Measurements from ENCODE around the gene NR6A1.

Gene NR6A1

DNA sequence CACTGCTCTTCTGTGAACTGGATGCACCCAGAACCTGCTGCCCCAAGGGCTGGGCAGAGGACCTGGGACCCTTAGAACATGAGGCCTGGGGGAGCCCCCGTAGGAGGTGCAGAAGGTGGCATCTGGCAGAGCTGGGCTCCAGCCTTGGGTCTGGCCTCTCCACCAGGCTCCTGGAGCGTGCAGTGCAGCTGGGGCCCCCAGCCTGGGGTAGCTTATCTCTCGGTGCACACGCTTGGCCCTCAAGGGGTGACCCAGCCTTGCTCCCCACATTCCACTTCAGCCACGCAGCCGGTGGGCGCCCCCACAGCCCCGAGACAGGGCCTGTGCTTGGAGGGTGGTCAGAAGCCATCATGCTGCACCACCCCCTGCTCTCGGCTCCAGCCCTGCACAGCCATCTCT, 258.3 kb downstream of the NR6A1 start:
- DNase-seq: no peak

DNA sequence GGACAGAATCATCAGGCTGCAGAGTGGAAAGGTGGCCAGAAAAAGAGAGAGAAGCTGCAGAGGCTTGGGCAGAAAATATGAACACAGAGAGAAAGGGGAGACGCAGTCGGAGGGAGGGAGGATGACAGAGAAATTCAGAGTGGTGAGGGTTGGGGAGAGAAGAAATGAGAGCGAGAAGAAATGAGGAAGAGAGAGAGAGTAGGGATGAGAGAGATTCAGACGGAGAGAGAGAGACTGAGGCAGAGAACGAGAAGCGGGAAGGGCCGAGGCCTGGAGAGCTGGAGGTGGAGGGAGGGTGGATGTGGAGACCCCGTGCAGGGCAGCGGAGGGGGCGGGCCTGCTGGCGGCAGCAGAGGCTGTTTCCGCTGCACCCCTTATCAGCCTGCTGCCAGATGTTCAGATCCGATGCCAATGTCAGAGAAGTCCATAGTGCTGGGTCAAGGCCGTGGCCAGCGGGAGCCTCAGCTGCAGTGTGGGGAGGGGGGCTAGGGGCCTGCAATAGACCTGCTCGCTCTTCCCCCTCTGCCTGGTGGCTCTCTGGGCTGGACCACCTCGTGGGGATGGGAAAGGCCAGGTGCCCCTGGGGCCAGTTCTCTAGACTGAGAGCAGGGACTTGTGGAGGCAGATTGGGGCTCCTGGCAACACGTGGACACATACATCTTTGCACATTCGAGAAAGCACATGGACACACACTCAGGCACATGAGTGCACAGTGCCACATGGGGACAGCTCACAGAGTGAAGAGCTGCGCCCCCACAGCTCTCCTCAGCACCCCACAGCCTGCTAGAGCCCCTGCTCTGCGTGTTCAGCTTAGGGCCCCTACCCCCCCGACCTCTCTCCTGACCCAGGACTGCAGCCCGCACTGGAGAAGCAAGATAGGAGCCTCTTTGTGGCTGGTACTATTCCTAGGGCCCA, 259.0 kb downstream of the NR6A1 start:
- DNase-seq: no peak

DNA sequence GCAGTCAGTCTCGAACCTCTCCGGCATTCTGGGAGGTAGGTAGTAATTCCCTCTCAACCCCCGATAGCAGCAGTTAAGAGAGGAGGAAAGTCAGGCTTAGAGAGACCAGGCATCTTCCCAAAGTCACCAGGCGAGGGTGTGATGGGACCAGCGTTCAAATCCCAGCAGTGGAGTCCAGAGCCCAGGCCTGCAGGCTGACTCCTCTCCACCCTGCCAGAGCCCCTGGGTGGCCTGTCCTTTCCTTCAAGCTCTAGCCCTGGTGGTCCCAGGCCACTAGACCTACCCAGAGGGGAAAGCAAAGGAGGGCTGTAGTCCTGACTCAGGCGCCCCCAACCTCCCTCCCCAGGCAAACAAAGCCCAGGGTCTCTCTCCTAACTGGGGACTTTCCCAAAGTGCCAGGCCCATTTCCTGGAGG, 259.7 kb downstream of the NR6A1 start:
- DNase-seq: no peak

DNA sequence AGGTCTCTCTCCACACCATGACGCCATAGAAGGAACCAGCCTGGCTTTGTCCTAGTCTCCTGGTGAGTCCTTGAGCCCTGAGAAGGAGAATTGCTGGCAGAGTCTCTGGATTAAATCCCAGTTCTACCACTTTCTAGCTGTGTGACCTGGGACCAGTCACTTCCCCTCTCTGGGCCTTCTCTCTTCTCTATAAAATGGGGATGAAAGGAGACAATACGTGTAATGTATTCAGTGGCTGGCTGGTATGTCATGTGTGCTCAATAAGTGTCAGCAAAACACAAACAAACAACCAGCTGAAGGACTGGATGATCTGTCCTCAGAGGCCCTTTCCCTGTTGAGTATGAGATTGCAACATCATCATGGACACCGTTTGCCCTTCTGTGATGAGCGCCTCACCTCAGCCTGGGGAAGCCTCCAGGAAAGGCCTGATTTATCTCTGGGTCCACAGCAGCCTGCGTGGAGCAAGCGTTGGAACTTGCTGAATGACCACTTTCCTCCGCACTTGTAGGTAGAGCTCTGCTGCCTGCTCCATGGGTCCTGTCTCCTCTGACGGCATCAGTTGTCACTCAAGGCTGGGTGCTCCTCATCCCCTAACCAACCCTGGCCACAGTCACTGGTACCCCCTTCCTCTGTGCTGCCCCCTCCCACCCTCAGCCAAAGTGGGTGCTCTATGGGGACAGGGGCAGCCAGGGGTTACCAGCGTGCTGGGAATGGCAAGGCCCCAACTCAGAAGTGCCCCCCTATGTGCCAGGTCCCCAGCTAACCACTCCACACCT, 260.3 kb downstream of the NR6A1 start:
- DNase-seq: no peak

DNA sequence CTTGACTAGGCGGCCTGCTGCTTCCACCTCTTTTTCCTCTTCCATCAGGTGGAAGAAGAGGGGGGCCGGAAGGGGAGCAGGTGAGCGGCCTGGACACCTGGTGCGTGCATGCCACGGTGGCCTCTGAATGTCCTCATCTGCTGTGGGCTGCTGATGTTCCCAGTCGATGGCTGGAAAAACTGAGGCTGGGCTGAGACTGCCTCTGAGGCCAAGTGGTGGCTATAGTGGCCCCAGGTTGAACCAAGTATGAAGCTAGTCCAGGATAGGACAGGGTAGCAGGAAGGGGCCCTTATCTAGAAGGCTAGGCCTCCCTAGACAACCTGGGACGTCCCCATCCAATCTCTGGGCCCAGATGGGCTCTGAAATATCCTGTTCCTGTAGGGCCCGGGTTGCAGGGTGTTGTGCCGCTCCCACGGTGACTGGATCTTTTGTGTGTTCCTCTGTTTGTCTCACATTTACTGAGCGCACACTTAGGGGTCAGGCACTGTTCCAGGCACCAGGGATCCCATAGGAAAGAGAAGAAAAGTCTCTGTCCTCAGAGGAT, 263.2 kb downstream of the NR6A1 start:
- DNase-seq: no peak

DNA sequence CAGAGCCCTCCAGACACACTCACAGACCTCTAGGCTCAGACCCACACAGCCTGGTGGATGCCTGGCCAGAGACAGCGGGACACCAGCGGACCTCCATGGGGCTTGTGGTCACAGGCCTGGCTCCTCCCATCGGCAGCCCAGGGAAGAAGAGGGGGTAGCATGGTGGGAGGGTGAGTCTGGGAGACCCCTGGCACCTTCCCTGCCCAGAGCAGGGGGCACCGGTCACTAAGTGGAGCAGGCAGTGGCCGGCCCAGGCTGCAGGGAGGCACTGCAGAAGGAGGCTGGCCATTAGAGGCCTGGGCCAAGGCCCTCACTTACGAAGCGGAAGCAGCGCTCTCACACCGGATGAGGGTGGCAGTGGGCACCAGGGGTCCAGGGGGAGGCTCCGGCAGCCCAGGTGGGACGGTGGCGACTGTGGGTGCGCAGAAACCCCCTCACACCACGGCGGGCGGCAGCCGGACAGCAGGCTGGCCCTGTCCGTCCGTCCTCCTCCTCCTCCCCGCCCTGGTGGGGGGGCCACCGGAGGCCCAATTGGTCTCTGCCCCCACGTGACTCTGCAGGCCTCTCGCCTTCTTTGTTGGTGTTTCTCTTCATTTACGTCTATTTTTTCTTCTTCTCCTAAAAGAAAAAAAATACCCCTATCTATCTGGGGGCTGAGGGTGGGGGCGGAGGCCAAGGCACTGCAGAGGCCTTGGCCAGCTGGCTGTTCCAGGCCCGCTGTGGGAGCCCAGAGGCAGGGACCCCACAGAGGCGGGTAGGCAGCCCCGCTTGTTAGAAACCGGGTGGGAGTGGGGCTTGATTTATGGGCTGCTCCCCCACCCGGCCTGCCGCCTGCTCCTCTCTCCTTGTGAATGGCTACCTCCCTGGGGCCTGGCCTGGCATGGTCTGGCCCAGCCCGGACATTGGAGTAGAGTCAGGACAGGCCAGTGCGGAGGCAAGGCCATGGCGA, 263.9 kb downstream of the NR6A1 start, which contains the start of gene NR5A1:
TSS of gene NR5A1 (minus strand) at position 469 of the 949 bp plus-strand sequence. CDS start 4,004 bp downstream, outside the sequence.
- DNase-seq: no peak

DNA sequence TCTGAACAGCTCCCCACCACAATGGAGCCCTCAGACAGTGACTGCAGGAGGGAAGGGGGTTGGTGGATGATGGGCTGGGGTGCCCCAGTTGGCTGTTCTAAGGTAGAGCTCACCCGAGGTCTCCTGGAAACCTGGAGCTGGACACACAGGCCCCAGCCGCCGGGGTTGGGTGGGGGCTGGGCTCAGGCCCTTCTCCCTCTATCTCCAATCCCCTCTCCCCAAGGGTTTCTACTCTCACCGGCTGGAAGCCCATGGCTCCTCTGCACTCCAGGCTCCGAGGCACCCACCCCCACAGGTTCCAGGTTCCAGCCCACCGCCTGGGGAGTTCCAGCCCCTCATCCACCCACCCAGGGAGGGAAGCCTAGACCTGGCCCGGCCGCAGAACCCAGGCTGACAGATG, 264.7 kb downstream of the NR6A1 start:
- DNase-seq: no peak

DNA sequence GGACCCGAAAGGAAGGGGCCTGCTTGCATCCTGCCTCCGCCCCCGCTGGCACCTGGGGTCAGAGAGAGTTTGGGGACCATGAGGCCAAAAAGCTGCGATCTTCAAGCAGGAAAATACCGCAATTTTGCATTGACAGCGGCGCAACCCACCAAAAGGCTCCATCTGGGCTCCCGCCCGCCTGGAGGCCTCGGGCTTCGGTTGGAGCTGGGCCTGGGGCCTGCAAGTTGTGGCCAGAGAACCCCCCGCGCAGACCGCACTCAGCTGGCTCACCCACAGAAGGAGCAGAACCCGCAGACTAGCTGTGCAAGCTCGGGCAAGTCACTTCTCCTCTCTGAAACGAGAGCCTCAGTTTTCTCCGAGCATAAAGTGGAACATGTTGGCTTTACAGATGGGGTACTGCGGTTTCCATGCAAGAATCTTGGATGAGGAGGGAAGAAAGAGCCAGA, 265.2 kb downstream of the NR6A1 start:
- no peak for DNase-seq

DNA sequence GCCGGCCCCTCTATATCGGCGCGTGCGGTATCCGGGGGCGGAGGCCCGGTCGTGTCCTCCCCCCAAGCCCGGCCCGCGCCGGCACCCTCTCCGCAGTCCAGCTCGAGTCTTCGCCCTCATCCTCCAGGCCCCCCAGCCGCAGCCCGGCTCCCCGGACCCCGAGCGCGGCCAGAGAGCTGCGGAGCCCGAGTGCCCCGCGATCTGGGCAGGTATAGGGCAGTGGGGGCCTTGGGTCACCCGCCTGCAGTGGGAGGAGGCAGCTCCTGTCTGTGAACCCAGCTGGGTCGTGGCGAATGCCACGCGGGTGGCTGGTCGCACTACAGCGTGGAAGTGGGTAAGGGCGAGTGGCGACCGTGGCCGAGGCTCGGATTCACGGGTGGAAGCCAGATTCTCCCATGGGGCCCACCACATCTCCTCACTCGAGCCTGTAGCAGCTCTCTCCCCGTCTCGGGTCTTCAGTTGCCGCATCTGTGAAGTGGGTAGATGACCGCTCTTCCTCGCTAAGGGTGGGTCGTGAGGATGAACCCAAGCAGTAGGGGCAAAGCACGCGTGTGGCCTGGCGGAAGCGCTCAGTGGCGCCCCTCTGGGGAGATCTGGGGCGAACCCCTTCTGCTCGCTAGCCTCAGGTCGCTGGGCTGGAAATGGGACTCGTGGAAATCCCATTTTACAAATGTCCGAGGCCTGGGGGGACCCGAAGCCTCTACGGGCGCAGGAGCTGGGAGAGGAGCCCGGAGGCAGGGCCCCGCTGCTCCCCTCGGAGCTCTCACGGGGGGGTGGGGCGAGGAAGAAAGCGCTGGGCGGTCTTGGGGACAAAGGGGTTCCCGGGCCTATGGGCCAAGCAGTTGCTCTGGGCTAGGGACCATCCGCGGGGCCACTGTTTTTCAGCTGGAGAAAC, 265.9 kb downstream of the NR6A1 start:
- DNase-seq: no peak

DNA sequence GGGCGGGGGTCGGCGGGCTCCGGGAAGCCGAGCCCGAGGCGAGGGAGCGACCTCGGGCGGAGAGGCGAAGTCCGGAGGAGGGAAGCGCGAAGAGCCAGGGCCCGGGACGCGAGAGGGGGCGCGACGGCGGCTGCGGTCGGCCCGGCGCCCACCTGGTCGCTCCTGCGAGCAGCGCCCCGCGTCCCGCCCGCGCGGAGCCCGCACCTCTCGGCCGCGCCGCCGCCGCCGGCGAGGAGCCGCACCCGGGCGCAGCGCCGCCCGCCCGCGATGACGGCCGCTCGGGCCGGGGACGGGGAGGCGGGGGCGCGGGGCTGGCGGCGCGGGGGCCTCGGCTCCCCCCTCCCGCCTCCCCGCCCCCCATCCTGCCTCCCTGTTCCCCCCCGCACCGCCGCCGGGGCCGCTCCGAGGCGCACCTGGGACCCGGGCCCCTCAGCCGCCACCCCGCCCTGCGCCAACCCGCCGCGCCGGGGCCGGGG, 266.5 kb downstream of the NR6A1 start:
- DNase-seq: no peak

DNA sequence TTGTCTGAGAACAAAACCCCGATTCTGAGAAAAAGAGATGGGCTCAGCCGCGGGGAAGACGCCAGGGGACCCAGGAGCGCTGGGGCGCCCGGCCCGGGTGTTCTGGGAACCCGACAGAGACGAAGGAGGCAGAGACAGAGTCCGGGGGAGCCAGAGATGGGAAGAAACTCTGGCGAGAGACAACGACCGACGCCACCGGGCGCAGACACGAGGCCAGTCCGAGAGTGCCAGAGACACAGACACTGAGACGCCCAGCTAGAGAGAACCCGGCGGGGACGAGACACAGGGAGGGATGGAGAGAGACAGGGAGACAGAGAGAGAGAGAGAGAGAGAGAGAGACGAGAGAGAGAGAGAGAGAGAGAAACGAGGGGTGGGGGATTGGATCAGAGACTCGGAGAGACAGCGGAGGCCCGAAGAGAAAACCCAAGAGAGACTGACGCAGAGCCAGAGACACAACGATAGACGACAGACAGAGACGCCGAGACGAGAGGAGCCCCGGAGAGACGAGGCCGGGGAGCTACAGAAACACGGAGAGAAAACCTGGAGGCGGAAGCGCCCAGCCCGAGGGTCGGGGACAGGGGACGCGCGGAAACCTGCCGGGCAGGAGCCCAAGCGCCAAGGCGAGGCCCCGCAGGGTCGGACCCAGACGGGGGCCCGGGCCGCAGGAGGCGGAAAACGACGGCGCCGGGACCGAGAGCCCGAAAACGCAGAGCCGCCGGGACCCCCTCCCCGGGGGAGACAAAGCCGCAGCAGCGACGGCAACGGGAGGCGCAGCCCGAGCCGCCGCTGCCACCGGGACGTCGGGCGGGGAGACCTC, 267.2 kb downstream of the NR6A1 start:
- DNase-seq: no peak

DNA sequence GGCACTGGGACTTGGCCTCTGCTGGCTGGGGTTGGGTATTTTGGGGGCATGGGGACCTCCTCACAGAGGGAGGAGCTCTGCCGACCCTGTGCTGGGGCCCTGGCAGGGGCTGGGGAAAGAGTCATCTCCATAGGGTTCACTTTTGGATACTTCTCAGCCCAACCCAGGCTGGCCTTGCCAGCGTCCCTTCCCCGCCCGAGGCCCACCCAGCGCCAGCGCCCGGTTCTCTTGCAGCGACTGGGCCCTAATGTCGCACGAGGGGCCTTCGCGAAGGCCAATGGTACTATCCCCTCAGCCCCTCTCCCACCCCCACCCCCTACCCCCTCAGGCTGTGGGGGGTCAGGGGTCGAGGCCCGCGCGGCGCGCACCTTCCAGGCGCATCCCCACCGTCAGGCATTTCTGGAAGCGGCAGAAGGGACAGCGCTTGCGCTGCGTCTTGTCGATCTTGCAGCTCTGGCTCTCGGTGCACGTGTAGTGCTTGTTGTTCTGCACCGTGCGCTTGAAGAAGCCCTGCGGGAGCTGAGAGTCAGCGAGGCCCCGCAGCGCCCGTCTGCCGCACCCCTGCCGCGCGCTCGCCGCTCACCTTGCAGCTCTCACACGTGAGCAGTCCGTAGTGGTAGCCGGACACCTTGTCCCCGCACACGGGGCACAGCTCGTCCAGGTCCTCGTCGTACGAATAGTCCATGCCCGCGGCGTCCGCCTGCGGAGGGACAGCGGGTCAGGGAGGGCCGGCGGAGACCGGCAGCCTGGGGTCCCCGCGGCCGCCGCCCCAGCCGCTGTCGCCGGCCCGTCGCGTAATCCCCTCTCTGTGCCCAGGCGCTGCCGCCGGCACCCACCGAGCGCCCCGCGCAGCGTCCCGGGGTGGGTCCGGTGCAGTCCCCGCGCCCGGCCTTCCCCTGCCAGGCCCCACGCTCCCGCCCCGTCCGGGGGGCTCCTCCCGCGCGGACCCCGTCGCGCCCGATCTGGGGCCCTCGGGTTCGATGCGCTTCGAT, 268.1 kb downstream of the NR6A1 start:
- DNase-seq: no peak

DNA sequence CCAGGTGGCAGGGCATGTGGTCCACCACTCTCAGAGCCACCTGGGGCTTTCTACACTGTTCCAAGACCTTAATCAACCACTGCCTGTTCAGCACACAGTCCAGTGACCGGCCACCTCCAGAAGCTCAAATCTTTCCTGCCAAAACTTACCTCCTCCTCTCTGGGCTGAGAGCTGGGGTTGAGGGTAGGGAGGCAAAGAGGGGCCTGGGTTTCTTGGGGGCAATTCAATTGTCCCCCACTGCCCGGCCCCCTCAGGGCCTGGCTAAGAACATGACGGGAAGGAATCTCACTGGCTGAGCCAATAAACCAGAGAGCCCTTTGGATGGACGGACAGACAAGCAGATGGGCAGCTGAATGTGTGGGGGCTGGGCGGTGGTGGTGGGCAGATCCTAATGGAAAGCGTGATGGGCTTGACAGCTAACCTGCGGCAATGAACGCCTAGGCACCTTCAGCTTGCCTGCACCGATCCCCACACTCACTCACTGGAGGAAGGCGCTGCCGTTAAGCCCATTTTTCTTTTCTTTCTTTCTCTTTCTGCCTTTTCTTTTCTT, 269.3 kb downstream of the NR6A1 start:
- no peak for DNase-seq

DNA sequence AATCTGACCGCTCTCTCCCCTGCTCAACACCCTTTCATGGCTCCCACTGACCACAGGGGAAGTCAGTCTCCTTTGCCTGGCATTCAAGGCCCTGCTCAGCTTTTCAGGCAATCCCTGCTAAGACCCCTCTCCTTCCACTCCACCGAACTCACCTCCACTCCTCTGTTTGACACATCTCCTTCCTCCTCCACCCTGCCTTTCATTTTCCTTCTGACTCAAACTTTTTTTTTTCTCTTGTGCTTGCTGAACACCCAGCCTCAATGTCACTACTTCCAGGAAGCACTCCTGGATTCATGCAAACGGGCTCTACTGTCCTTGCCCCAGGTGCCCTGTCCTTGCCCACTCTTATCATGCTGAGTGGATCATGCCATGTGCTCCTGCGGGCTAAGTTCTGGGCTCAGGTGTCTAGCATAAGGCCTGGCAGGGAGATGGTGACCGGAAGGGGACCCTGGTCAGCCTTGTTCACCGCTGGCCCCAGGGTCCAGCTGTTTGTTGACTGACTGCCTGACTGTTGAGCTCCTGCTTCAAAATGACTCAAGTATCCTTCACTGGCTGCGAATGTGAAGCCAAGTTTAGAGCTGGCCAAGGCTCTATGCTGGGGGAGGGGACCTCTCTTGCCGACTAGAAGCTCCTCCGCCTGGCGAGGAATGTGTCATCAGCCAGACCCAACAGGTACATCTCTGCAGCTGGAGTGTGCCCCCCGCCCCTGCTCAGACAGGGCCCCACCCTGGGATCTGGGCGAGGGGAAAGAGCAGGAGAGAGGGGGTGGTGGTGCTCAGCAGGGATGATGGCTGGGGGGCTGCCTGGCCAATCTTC, 270.1 kb downstream of the NR6A1 start:
- no peak for DNase-seq

DNA sequence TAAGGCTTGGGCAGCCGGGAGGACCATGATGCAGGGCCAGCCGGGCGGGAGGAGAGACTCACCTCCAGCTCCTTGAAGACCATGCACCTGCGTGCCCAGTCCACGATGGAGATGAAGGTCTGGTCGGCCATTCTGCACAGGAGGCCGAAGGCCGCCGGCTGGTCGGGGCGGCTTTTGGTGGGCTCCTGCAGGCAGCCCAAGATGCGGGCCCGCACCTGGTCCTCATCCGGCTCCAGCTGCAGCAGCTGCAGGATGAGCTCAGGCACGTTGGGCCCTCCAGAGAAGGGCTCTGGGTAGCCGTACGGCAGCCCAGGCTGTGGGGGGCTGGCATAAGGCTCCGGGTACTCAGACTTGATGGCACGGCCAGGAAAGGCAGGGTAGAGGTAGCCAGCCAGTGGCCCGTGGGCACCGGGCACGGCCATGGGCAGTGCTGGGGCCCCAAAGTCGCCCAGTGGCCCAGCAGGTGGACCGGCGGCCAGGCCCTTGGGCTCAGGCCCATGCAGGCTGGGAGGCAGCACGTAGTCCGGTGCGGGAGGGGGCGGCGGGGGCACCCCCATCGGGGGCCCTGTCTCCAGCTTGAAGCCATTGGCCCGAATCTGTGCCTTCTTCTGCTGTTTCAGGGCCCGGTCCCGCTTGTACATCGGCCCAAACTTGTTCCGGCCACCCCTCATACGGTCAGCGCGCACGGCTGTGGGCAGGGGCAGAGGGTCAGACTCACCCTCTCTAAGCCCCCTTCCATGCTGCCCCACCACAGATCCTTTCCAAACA, 270.9 kb downstream of the NR6A1 start:
- no peak for DNase-seq

DNA sequence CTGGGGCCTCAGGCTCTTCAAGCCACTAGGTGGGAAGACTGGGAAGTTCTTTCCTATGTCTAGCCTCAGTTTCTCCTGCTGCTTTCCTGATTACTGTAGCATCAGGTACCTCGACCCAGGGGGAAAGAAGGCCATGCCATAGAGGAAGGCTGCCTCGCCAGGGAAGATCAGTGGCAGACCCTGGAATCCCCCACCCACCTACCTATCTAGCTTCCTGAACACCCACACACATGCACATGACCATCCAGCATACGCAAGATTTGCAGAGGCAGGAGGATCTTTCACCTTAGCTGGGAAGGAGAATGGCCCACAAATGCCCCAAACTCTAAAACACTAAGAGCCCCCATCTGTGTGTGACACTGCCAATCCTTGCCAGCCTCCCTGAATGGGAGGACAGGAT, 271.9 kb downstream of the NR6A1 start:
- no peak for DNase-seq

Measured in NCI-H1105 (cell line).